Activated CD8-positive, alpha-beta T cell treated with anti-CD3 and anti-CD28 coated beads for 36 hours (primary cell): Measurements from ENCODE around the gene SYT8. TPM values are rescaled to one million over a fixed set of nuclear protein-coding genes. Genes with fewer than 3 reads are reported as not detected.
"Not testable (repeated sequence)": the region's sequence is repeated elsewhere in the genome, so short reads cannot be mapped to it uniquely, and the experiment has no call there.

Source experiments
- ATAC-seq: fragments of 200-7000 bp; cut with Tn5 transposase; one replicate; pipeline ENCODE4 v1.10.0; 2021; ENCODE audit warnings: mild to moderate bottlenecking, moderate library complexity
- CTCF ChIA-PET: fragments of 350-600 bp; sonication (Branson Sonifier 250); formaldehyde crosslinking; loops from one replicate; lab custom pipeline; 2021; ENCODE audit warnings: antibody characterized with exemption; lab: Charles Lee
- POLR2A ChIA-PET: fragments of 350-600 bp; sonication (Branson Sonifier 250); formaldehyde crosslinking; loops from one replicate; lab custom pipeline; 2021; ENCODE audit warnings: antibody characterized with exemption; lab: Charles Lee
- DNase-seq: peaks from one replicate; pipeline ENCODE4 v3.0.0-alpha.2; 2020
- H3K27ac Mint-ChIP-seq: one replicate; pipeline ENCODE4 v1.8.0; 2021; ENCODE audit warnings: mild to moderate bottlenecking, mixed read lengths
- H3K27me3 Mint-ChIP-seq: one replicate; pipeline ENCODE4 v1.8.0; 2021; ENCODE audit warnings: mixed read lengths
- H3K36me3 Mint-ChIP-seq: one replicate; pipeline ENCODE4 v1.8.0; 2021; ENCODE audit warnings: low read depth, mixed read lengths
- H3K4me1 Mint-ChIP-seq: one replicate; pipeline ENCODE4 v1.8.0; 2021; ENCODE audit warnings: low read depth, mixed read lengths
- H3K4me3 Mint-ChIP-seq: one replicate; pipeline ENCODE4 v1.8.0; 2021; ENCODE audit warnings: mild to moderate bottlenecking, moderate library complexity, mixed read lengths
- H3K9me3 Mint-ChIP-seq: one replicate; pipeline ENCODE4 v1.8.0; 2021; ENCODE audit warnings: mixed read lengths
- CTCF ChIP-seq: fragments of 200-600 bp; IDR thresholded peaks from one replicate; pipeline ENCODE4 v1.8.0; 2022; ENCODE audit warnings: antibody characterized with exemption, mild to moderate bottlenecking
- intact Hi-C: fragments of 100-400 bp; cut with micrococcal nuclease; formaldehyde crosslinking; loops from one replicate; pipeline ENCODE4 v1.10.0; 2022
- total RNA-seq, 2 experiments: library from RNA; stranded (reverse); gene quantifications; one replicate each; pipeline ENCODE4 v1.2.3, GENCODE V29; 2021

The SYT8 gene
- total RNA-seq, 2 experiments from 2014 or later = not detected

- ChIA-PET POLR2A (interaction anchor here (0.6 kb wide), 1 partner anchor 109 kb away, joined by 3 read pairs; no protein-coding TSS in a partner anchor), CTCF (interaction anchor here (2.0 kb wide), 1 partner anchor 118 kb away, joined by 7 read pairs; no protein-coding TSS in a partner anchor)
- no peaks in the 10 kb centered on the region for H3K27me3 Mint-ChIP-seq
- no peak overlapping the region for H3K27ac Mint-ChIP-seq
- H3K36me3 Mint-ChIP-seq = no peaks in the 10 kb centered on the region
- no peaks in the 10 kb centered on the region for H3K9me3 Mint-ChIP-seq
- no peaks in the 10 kb centered on the region for H3K4me1 Mint-ChIP-seq
- ATAC-seq (no peak), DNase-seq (no peak)
- no peak overlapping the region for H3K4me3 Mint-ChIP-seq
- intact Hi-C loops = no loop called here
- TF ChIP-seq CTCF = no peak
Measured at GRCh38 chr11:1812274-1812673, 22.5 kb upstream of the SYT8 start.

DNA sequence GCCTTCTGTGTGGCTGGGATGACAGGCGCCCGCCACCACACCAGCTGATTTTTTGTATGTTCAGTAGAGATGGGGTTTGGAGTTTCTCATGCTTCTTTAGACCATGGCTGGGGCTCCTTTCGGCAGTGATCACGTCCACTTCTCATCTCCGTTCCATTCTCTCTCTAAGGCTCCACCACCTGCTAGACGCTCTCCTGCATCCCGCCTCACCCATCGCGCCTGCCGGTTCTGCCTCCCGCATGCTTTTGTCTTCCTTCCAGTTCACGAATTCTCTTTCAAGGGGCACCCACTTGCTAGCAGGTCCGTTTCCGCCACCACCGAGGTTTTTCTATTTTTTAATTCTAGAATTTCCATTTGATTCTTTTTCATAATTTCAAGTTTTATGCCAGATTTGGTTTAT is 22.0 kb upstream of the SYT8 start:
- no peak overlapping the region for H3K4me3 Mint-ChIP-seq
- H3K36me3 Mint-ChIP-seq = no peaks in the 10 kb centered on the region
- H3K27me3 Mint-ChIP-seq = no peaks in the 10 kb centered on the region
- DNase-seq = no peak
- no peak for ATAC-seq
- no peak overlapping the region for H3K27ac Mint-ChIP-seq
- intact Hi-C loops = no loop called here
- H3K9me3 Mint-ChIP-seq = no peaks in the 10 kb centered on the region
- no peak for TF ChIP-seq CTCF
- CTCF ChIA-PET = interaction anchor here (2.0 kb wide), 1 partner anchor 119 kb away, joined by 7 read pairs; no protein-coding TSS in a partner anchor
- POLR2A ChIA-PET = no interaction called here
- no peaks in the 10 kb centered on the region for H3K4me1 Mint-ChIP-seq

GRCh38 chr11:1813356-1813755 is 21.4 kb upstream of the SYT8 start:
- ATAC-seq, H3K36me3 Mint-ChIP-seq, POLR2A ChIA-PET, H3K9me3 Mint-ChIP-seq, intact Hi-C loops, H3K4me1 Mint-ChIP-seq, H3K27me3 Mint-ChIP-seq, H3K4me3 Mint-ChIP-seq, H3K27ac Mint-ChIP-seq, DNase-seq: not testable (repeated sequence)
- CTCF ChIA-PET = interaction anchor here (2.0 kb wide), 1 partner anchor 120 kb away, joined by 7 read pairs; no protein-coding TSS in a partner anchor

DNA sequence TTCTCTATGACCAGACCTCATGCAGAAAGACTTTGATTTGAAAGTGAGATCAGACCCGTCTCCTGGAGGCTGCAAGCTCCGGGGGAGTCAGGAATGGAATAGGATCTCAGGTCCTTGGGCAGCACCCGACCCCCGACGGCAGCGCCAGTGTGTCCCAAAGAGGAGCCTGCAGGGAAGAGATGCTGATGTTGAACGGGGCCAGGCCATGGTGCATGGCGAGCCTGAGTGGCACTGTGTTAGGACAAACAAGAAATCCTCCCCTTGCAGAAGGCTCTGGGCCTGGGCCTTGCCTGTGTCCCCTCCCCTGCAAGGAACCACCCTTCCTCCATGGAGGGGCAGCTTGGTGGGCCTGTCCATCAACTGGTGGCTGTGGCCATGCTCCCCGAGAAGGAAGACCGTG is 20.1 kb upstream of the SYT8 start:
- H3K4me1 Mint-ChIP-seq = no peaks in the 10 kb centered on the region
- DNase-seq (no peak), ATAC-seq (no peak)
- no peaks in the 10 kb centered on the region for H3K36me3 Mint-ChIP-seq
- intact Hi-C loops = no loop called here
- H3K4me3 Mint-ChIP-seq = no peak overlapping the region
- no peak for TF ChIP-seq CTCF
- POLR2A ChIA-PET = no interaction called here
- no peaks in the 10 kb centered on the region for H3K27me3 Mint-ChIP-seq
- H3K27ac Mint-ChIP-seq = no peak overlapping the region
- H3K9me3 Mint-ChIP-seq = peaks cover 5% of the 10 kb centered on the region
- CTCF ChIA-PET = no interaction called here

GRCh38 chr11:1815311-1815710 is 19.5 kb upstream of the SYT8 start:
- H3K27ac Mint-ChIP-seq = no peak overlapping the region
- no peak overlapping the region for H3K4me3 Mint-ChIP-seq
- TF ChIP-seq CTCF = no peak
- no peaks in the 10 kb centered on the region for H3K27me3 Mint-ChIP-seq
- peaks cover 5% of the 10 kb centered on the region for H3K9me3 Mint-ChIP-seq
- H3K36me3 Mint-ChIP-seq = no peaks in the 10 kb centered on the region
- CTCF ChIA-PET = interaction anchor here (1.2 kb wide), 1 partner anchor 121 kb away, joined by 4 read pairs; no protein-coding TSS in a partner anchor
- intact Hi-C loops = no loop called here
- DNase-seq = no peak
- no peaks in the 10 kb centered on the region for H3K4me1 Mint-ChIP-seq
- ATAC-seq = no peak
- POLR2A ChIA-PET = no interaction called here
